SH-SY5Y (cell line): ENCODE data around the gene HIF1AN.

Source experiments
- GATA2 ChIP-seq: IDR thresholded peaks from 2 replicates; pipeline ENCODE4 v1.6.1; 2011; ENCODE audit warnings: mild to moderate bottlenecking, low read depth, low read length
- GATA3 ChIP-seq: IDR thresholded peaks from 2 replicates; pipeline ENCODE4 v1.6.1; 2011; ENCODE audit warnings: low read depth, mild to moderate bottlenecking, low read length, moderate library complexity

Gene HIF1AN

DNA sequence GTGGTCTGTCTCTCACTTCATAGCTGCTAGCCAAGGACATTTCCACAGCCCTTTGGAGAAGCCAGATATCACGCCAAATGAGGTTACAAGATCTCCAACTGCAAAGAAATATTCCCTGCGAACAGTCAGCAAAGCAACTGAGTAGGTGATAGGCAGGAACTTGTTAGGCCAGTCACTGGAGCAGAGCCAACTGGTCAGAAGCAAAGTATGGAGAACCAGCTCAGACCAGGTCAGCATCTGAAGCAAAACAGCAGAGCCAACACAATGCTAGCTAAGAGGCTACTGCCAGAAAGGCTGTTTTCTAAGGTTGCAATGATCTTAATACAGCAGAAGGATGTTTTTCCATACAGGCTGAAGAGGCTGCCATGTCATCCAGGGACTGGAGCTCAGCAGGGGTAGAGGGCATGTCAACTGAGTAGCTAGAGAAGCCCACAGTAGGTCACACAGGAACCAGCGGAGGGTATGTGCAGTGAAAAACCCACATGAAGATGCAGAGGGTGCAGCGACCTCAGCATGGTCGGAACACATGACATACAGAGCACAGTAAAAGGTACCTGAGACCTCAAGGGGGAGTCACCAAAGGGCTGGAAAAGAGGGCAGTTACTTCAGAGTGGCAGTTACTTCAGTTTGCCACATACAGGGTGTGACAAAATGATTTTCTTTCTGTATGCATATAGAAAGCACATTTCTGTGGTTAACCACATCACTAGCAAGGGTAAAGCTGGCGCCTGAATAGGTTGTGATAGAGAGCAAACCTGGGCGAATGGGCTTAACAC lies 25.0 kb upstream of the HIF1AN start:
- TF ChIP-seq GATA3, result no peak
- no peak for TF ChIP-seq GATA2

DNA sequence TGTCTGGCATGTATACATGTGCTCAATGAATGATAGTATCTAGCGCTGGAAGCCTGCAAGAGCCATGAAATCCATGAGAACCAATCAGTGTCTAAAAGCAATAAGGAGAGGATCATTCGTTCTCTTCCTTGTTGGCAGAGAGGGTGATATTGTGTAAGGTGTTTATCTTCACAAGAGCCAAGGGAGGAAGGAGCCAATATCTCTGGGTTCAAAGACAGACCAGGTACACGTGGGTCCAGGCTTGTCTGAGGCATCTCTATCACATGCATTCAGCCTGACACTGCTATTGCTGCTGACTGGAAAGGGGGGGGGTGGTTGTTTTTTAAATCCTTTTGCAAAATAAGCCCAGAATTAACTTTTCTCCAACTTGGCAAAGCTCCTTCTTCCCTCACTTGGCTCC lies 20.1 kb upstream of the HIF1AN start:
- TF ChIP-seq GATA3 (no peak), GATA2 (no peak)

- TF ChIP-seq GATA3 (no peak), GATA2 (peak; percentile 54; the same call in 1 of the 2 replicates)
Measured at GRCh38 chr10:100516847-100517246, 18.9 kb upstream of the HIF1AN start.

DNA sequence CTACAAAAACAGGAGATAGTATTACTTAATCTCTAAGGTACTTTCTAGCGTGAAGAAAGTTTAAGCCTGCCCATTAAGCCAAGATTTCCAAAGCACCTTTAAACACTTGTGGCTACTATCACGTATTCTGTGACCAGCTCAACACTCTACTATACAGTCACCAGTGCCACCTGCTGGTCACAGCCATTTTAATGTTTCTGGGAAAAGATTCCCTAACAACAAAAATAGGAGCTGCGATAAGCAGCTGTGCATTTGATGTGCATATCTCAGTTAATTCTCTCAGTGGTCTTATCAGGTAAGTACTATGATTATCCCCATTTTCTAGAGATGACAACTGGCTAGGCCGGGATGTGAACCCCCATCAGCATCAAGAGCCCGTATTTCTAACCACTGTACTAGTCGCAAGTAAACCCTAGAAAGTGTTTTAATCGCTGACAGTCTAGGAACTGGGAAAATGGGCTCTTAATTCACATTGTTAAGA lies 16.9 kb upstream of the HIF1AN start:
- TF ChIP-seq GATA2, result peak; percentile 22; the same call in 1 of the 2 replicates
- no peak for TF ChIP-seq GATA3

GRCh38 chr10:100519311-100520051 lies 16.3 kb upstream of the HIF1AN start, which contains the start of gene SEC31B:
SEC31B (minus strand) TSS chr10:100519861; CDS start chr10:100516952, 2,909 bp downstream.
- TF ChIP-seq GATA2 (no peak), GATA3 (no peak)

DNA sequence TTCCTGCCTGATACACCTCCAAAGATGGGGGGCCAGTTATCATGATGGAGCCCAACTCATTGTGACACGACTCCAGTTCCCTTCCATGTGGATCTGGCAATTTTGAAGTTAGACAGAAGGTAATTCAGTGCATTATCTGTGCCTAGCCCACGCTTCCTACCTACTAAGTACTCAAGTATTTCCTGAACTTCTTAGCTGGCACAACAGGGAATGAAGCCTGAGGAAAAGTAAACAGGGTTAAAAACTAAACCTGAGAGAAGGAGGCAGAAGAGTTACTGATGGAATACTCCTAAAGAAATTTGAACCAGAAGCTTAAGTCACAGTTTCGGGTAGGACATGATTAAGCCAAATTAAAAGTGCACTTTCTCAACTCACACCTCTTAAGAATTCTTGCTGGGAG lies 14.9 kb upstream of the HIF1AN start:
- no peak for TF ChIP-seq GATA2
- TF ChIP-seq GATA3, result no peak

- TF ChIP-seq GATA2 (no peak), GATA3 (no peak)
Measured at GRCh38 chr10:100522107-100522801, 13.5 kb upstream of the HIF1AN start.

DNA sequence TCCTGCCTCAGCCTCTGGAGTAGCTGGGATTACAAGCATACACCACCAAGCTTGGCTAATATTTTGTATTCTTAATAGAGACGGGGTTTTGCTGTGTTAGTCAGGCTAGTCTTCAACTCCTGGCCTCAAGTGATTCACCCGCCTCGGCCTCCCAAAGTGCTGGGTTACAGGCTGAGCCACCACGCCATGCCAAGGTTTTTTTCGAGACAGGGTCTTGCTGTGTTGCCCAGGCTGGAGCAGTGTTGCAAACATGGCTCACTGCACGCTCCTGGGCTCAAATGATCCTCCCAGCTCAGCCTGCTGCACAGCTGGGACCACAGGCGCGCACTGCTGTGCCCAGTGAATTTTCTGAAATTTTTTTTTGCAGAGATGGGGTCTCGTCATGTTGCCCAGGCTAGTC lies 12.8 kb upstream of the HIF1AN start:
- no peak for TF ChIP-seq GATA3
- no peak for TF ChIP-seq GATA2

GRCh38 chr10:100524206-100524605 lies 11.5 kb upstream of the HIF1AN start:
- TF ChIP-seq GATA3 (no peak), GATA2 (no peak)

DNA sequence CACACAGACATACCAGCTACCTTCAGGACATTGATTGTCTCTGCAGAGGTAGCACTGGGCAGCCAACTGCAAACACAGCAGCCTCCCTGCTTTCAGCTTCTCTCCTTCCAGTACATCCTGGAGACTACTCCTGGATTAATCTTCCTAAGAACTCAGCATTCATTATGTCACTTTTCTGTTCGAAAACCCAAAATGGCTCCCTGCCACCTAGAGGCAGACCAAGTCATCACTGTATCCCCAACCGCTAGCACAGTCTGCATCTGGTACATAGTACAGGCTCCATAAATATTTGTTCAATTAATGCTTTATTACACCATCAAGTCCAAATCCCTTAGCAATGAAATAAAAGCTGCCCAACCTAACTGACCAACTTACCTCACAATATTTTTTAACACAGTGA lies 11.1 kb upstream of the HIF1AN start:
- TF ChIP-seq GATA3 (no peak), GATA2 (no peak)

- TF ChIP-seq GATA2 (no peak), GATA3 (no peak)
Measured at GRCh38 chr10:100528123-100528886, 7.4 kb upstream of the HIF1AN start.

DNA sequence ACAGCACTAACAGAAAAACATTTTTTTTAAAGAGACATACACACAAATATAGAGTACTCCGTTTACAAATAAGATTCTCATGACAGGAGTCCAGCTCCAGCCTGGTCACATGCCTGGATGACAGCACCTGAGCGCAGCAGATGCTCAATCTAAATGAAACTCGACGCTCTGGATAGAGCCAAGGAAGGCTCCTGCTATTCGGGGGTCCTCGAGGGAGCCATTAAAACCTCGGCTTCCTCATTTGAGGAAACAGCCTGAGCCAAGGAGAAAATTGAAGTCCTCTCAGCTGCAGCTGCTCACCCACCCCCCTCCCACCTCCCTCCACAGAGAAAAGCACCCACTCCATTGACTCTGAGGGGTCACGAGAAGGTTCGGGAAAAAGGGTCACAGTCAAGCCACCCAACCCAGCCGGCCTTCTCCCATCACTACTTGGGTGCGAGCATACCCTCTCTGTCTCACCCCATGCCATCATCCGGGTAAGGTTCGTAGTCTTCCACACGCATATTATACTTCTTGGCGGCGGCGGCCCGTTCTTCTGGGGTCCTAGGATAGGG lies 6.7 kb upstream of the HIF1AN start:
- no peak for TF ChIP-seq GATA2
- TF ChIP-seq GATA3, result no peak
